ENCODE data around the gene YJU2. TPM values are rescaled to one million over a fixed set of nuclear protein-coding genes. Genes with fewer than 3 reads are reported as not detected.

YJU2 gene
- total RNA-seq, 1 donor from 2014 or later = 13.7 TPM

GRCh38 chr19:4298810-4299550 is 52.1 kb downstream of the YJU2 start:
- H3K27me3 Mint-ChIP-seq (ENCODE audit: low read depth) = peaks cover 2% of the 10 kb centered on the region
- no peak overlapping the region for H3K27ac Mint-ChIP-seq (ENCODE audit: unreplicated experiment)
- TF ChIP-seq CTCF (IDR thresholded peaks at IDR 0.05) = no peak
- DNase-seq (ENCODE audit: low spot score) = no peak
- H3K4me1 Mint-ChIP-seq (ENCODE audit: low read depth) = no peaks in the 10 kb centered on the region
- H3K4me3 Mint-ChIP-seq (ENCODE audit: unreplicated experiment) = no peak overlapping the region
- H3K9me3 Mint-ChIP-seq (ENCODE audit: low read depth) = no peaks in the 10 kb centered on the region
- no peaks in the 10 kb centered on the region for H3K36me3 Mint-ChIP-seq (ENCODE audit: low read depth)

- peaks cover under 1% of the 10 kb centered on the region for H3K27me3 Mint-ChIP-seq (ENCODE audit: low read depth)
- no peaks in the 10 kb centered on the region for H3K36me3 Mint-ChIP-seq (ENCODE audit: low read depth)
- H3K27ac Mint-ChIP-seq (ENCODE audit: unreplicated experiment) = no peak overlapping the region
- no peaks in the 10 kb centered on the region for H3K9me3 Mint-ChIP-seq (ENCODE audit: low read depth)
- peaks cover 2% of the 10 kb centered on the region for H3K4me1 Mint-ChIP-seq (ENCODE audit: low read depth)
- TF ChIP-seq CTCF (IDR thresholded peaks at IDR 0.05) = no peak
- no peak overlapping the region for H3K4me3 Mint-ChIP-seq (ENCODE audit: unreplicated experiment)
- no peak for DNase-seq (ENCODE audit: low spot score)
Measured at GRCh38 chr19:4300589-4300988, 53.7 kb downstream of the YJU2 start.

GRCh38 chr19:4301590-4302242 is 54.8 kb downstream of the YJU2 start:
- no peak overlapping the region for H3K4me3 Mint-ChIP-seq (ENCODE audit: unreplicated experiment)
- no peaks in the 10 kb centered on the region for H3K27me3 Mint-ChIP-seq (ENCODE audit: low read depth)
- H3K27ac Mint-ChIP-seq (ENCODE audit: unreplicated experiment) = no peak overlapping the region
- H3K36me3 Mint-ChIP-seq (ENCODE audit: low read depth) = peaks cover under 1% of the 10 kb centered on the region
- no peak for TF ChIP-seq CTCF (IDR thresholded peaks at IDR 0.05)
- H3K4me1 Mint-ChIP-seq (ENCODE audit: low read depth) = peaks cover 2% of the 10 kb centered on the region
- no peak for DNase-seq (ENCODE audit: low spot score)
- H3K9me3 Mint-ChIP-seq (ENCODE audit: low read depth) = no peaks in the 10 kb centered on the region

GRCh38 chr19:4302243-4302640 is 55.4 kb downstream of the YJU2 start, which contains the start of gene TMIGD2:
Gene TMIGD2 (minus strand): TSS chr19:4302389. CDS start chr19:4302385, 4 bp downstream.
- H3K27me3 Mint-ChIP-seq (ENCODE audit: low read depth) = no peaks in the 10 kb centered on the region
- no peak within 1 kb of the TSS for H3K27ac Mint-ChIP-seq (ENCODE audit: unreplicated experiment)
- H3K36me3 Mint-ChIP-seq (ENCODE audit: low read depth) = peaks cover 2% of the 10 kb centered on the region

More at GRCh38 chr19:4302243-4302640, 55.4 kb downstream of the YJU2 start, which contains the start of gene TMIGD2:
- no peaks in the 10 kb centered on the region for H3K9me3 Mint-ChIP-seq (ENCODE audit: low read depth)
- no peak for TF ChIP-seq CTCF (IDR thresholded peaks at IDR 0.05)
- DNase-seq (ENCODE audit: low spot score) = no peak
- peaks cover 2% of the 10 kb centered on the region for H3K4me1 Mint-ChIP-seq (ENCODE audit: low read depth)
- no peak within 1 kb of the TSS for H3K4me3 Mint-ChIP-seq (ENCODE audit: unreplicated experiment)

Measured in chondrocyte (in vitro differentiated cells).